GM21367 (cell line): ENCODE measurements around the gene DBH.
"Not testable (repeated sequence)": the region's sequence is repeated elsewhere in the genome, so short reads cannot be mapped to it uniquely, and the experiment has no call there.

ENCODE experiments used
- ATAC-seq: cut with Tn5 transposase; IDR thresholded peaks from one replicate; pipeline ENCODE4 v1.9.1; 2021; ENCODE audit not compliant: unreplicated experiment

Gene DBH

DNA sequence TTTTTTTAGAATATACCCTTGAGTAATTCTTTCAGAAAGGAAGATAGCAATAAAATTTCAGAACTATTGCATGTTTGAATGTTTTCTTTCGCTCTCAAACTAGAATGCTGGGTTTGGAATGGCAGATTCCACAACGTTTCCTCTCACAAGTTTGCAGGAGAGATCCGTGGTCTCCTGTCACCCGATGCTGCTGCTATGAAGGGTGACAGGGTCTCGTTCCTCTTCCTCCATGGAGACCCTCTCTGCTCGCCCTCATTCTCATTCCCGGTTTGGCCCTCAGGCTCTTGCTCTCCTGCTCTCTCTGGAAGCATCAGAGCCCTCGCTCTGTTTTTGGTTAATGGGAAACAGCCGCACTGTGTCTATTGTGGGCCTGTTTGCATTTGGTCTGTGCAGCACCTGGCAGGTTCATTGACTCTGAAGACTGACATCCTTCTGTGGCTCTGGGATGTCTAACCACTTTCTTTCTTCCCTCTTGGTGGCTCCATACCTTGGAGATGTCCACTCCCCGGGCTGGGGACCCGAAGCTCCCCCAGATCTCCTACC is 14.4 kb upstream of the DBH start:
- no peak for ATAC-seq

GRCh38 chr9:133622555-133622954 is 13.6 kb upstream of the DBH start:
- no peak for ATAC-seq

- not testable (repeated sequence) for ATAC-seq
These were observed 10.2 kb upstream of the DBH start for GRCh38 chr9:133626008-133626407.

DNA sequence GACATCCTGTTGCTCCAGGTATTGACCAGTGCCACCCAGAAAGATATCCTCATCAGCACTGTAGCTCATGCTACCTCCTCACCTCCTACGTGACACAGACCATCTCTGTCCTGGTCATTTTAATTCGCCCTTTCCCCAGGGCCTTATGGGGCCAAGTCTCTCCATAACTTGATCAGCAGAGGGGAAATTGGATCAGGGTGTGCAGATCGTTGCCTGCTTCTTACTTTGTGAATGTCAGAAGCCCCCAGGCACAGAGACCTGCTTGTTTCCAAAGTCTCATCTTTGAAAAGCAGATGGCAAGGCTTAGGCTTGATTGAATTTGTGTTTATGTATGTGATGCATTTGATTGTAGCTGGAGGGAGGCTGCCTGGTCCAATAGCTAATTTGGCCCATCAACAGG is 8.8 kb upstream of the DBH start:
- ATAC-seq, result no peak

DNA sequence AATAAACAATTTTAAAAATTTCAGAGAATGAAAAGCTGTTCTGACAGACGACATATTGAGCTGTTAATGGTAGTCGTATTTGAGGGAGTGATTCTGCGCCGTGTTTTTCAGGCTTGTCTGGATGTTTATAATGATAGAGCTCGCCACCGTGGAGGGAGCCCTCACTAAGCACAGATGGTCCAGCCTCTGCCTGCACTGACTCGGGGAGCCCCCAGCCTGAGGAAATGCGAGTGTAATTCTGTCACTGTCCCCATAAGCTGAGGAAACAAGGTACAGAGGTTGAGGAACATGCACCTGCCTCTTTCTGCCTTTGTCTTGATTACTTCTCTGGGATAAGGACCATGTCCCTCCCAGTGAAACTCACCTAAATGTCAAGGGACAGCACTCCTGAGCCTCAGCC is 7.4 kb upstream of the DBH start:
- no peak for ATAC-seq

GRCh38 chr9:133629221-133630110 is 6.7 kb upstream of the DBH start:
- no peak for ATAC-seq

GRCh38 chr9:133631111-133631510 is 5.1 kb upstream of the DBH start:
- ATAC-seq, result no peak

DNA sequence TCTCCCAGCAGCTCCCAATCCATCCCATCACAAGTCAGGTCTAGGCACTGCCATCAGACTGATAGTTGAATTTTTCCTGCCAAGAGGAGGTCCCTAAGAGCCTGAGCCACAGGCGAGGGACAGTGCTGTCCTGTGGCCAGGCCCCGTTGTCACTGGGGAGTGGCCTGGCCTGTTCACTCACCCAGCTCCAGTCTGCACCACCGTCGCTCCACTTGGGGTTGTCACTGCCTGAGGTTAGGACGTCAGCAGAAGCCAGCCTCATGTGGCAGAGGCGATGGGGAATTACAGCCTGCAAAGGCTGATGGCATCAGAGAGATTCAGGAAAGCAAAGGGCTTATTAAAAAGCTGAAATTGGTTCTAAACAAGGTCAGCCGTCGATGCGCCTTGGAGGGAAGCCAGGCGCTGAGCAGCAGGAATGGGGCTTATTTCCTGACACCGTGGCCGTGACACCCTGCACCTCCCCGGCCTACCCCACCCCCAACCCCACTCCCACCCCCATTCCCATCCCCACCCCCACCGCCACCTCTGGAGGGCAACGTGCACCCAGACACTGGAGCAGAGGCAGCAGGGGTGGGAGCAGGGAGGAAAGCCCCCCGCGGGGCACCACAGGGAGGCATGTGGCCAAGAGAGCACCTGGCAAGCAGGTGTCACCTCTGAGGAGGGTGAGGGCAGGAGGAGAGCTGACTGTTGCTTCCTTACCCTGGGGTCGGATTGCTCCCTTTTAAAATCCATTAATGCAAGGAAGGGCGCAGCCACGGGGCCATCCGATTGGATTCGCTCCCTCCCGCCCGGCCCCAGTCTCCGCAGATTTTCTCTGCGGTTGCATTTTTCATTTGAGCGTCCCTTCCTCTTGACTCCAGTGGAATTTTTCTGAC is 3.1 kb upstream of the DBH start:
- no peak for ATAC-seq

GRCh38 chr9:133633681-133634080 is 2.5 kb upstream of the DBH start:
- ATAC-seq, result no peak

- ATAC-seq, result no peak
These were observed 2.0 kb upstream of the DBH start for GRCh38 chr9:133634081-133634691.

GRCh38 chr9:133635098-133635497 is 1.1 kb upstream of the DBH start:
- no peak for ATAC-seq

DNA sequence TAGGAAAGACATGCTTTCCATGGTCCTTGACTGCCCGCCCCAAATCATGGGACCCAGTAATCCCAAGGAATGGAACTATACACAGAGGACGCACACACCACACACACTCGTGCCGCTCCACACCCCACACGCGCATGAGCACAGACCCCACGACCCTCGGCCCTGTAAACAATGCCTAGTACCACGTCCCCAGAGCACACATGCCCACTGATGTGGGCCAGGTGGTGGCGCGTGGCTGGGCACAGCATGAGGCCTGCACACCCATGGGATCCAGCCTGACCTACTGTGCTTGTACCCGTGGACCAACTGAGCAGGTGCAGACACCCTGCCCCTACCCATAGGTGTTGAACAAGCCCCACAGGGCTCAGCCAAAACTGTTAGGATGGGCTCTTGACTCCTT is 739 bp downstream of the DBH start:
- ATAC-seq, result no peak

DNA sequence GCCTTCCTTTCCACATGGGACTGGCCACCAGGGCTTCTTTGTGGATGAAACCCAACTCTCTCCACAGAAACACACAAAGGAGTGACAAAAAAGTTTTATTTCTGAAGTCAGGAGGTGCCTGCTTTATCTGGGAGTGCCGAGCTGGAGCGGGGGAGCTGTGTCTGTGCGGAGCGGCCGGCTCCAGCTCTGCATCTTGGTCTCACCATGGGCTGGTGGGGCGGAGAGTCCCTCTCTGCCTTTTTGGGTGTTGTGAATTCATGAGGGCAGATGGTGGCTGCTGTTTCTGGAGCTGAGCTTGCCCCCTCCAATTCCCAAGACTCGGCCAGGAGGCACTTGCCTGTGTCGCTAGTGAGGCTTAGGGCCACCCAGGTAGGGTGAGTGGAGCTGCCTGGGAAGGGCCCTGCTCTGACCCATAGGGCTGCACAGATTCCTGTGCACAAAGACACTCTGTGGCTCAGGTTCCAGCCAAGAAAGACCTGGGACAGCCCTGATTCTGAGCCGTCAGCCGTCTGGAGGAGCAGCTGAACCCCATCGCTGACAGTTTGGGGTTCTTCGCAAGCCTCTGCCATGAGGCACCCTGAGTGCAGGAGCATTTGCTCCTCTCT is 1.4 kb downstream of the DBH start:
- no peak for ATAC-seq

- ATAC-seq, result no peak
These were observed 1.9 kb downstream of the DBH start for GRCh38 chr9:133638076-133638475.

DNA sequence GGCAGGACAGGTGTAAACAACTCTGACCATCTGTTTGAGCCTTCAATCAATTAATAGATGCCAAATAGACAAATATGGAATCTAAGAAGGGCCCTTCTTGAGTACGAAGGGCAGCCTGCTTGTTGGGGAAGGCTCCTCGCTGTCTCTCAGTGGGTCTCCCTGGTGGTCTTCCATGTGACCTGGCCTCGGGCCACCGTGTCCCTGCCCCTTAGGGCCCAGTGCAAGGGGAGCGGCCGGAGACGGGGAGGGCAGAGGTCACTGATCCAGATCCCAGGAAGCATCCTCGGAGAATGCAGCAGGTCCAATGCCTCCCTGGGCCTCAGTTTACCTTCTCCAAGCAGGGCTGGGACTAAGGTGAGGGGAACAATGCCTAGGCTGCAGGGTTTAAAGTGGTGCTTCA is 2.5 kb downstream of the DBH start:
- ATAC-seq, result no peak

GRCh38 chr9:133639613-133640012 is 3.5 kb downstream of the DBH start:
- no peak for ATAC-seq

DNA sequence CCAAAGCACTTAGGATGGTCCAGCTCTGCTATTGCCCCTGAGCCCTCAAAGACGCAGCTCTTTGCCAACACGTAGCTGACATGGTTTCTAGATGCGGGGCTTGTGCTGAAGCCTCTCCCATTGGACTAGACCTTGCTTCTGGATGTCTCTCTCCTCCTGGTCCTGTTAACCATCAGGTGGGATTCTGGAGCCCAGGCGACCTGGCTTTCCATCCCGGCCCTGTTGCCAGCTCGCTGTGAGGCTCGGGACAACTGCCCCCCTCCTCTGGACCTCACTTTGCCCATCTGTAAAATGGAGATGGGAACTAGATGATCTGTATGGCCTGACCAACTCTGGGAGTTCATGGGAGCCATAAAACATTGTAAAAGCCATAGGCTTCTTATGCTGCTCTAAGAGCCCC is 4.0 kb downstream of the DBH start:
- ATAC-seq, result no peak

DNA sequence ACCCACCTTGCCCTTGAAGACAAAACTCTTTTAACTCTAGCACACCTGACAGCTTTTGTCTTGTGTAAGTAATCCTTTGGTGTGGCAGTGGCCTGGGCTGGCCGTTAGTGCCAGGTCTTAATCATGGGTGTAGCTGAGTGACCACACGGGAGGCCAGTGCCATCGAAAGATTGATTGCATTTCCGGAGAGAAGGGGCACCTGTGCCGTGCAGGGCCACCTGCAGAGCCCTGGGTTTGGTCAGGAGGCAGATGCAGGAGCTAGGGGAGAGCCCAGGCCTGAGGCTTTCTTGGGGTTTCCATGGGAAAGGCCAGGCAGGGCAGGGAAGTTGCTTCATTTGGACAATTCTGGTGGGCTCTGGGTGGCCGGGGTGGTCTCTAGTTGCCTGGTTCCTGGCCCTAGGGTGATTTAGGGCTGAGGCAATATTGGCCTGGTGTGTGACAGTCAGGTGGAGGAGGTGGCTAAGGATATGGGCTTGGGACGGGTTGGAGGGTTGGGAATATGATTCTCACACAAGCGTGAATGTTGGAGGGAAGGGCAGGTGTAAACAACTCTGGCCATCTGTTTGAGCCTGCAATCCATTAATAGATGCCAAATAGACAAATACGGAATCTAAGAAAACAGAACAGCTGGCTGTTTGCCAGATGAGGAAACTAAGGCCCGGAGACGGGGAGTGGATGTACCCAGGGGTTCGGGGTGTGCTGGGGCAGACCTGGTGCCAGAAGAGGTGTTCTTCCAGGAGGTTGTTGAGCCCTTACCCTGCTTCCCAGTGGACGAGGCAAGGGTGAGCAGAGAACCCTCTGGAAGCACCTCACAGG is 4.6 kb downstream of the DBH start:
- no peak for ATAC-seq

DNA sequence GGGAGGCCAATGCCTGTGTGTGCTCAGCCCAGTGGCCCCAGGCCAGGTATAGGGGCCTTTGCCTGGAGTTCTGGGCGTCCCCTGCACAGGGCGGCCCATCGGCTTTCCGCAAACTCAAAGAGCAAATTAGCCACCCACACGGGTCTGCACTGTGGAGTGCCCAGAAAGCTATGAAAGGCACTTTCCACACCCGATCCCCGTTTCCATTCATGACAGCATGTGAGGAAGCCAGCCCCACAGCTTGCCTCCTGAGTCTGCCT is 5.2 kb downstream of the DBH start:
- no peak for ATAC-seq

DNA sequence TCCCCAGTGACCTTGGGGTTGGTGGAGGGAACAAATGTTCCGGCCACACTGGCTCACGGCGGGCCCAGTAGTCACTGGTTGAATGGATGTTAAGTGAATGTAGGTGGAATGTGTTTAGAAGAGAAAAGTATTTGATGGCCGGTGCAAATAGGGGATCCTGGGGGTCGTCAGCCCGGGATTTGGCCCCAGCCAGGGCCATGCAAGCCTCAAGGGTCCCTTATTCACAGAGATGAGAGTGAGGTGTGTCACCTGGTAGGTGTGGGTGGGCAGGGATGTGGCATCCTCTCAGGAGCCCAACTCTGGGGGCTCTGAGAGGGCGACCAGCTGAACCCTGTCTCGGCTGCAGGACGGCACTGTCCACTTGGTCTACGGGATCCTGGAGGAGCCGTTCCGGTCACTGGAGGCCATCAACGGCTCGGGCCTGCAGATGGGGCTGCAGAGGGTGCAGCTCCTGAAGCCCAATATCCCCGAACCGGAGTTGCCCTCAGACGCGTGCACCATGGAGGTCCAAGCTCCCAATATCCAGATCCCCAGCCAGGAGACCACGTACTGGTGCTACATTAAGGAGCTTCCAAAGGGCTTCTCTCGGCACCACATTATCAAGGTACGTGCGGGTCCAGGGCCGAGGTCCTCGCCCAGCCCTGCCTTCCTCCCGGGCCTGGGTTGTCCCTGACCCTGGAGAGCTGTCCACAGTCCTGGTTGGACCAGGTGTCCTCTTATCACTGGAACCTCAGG is 5.9 kb downstream of the DBH start:
- ATAC-seq, result no peak
